GM10847 (cell line): Measurements from ENCODE around the gene E2F2.

Experiments
- POLR2A ChIP-seq: IDR thresholded peaks from 2 replicates; pipeline ENCODE4 v1.6.1; 2011; ENCODE audit not compliant: insufficient read length; ENCODE audit errors: extremely low read depth

Gene E2F2

GRCh38 chr1:23484253-23485001, 46.6 kb downstream of the E2F2 start:
- TF ChIP-seq POLR2A = no peak

- TF ChIP-seq POLR2A = no peak
Observed at GRCh38 chr1:23483321-23484252, 47.4 kb downstream of the E2F2 start, which contains the start of gene ASAP3. Gene ASAP3 (minus strand): TSS chr1:23484179. CDS start chr1:23484133, 46 bp downstream.

GRCh38 chr1:23481904-23482303, 49.1 kb downstream of the E2F2 start:
- TF ChIP-seq POLR2A = no peak

- TF ChIP-seq POLR2A = no peak
Observed at GRCh38 chr1:23481026-23481597, 49.9 kb downstream of the E2F2 start.

DNA sequence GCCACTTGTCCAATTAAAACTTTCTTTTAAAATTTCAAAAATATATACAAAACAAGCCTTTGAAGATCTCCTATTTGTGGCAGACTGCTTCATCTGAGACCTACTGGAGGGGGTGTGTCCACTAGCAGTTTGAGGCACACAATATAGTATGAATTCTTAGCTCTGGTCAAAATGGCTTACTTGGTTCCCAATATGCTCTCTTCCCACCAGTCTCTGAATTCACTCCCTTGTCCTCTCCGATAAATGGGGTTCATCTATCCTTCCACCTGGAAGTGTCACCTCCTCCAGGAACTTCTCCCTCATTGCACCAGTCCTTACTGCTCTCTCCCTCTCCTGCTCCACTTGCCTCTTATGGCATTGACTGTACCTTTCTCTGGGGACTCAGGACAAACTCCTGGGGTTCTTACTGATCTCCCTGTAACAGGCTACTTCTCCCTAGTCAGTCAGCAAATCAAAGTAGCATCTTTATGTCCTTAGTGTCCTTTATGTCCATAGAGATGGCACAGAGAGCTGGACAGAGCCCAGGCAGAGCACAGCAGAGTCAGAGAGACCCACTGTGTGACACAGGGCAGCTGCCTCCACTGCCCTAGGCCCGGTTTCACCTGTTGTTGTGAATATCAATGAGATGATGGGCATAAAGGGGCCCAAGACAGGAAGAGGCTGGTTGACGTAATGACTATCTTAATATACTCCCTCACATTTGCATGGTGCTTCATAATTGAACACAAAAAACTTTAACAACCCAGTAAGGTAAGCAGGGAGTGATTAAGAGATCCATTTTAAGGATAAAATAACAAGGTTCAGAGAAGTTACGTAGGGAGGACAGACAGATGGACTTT, 50.6 kb downstream of the E2F2 start:
- no peak for TF ChIP-seq POLR2A

GRCh38 chr1:23479666-23479941, 51.4 kb downstream of the E2F2 start:
- no peak for TF ChIP-seq POLR2A

GRCh38 chr1:23478896-23479665, 52.0 kb downstream of the E2F2 start:
- TF ChIP-seq POLR2A = no peak

DNA sequence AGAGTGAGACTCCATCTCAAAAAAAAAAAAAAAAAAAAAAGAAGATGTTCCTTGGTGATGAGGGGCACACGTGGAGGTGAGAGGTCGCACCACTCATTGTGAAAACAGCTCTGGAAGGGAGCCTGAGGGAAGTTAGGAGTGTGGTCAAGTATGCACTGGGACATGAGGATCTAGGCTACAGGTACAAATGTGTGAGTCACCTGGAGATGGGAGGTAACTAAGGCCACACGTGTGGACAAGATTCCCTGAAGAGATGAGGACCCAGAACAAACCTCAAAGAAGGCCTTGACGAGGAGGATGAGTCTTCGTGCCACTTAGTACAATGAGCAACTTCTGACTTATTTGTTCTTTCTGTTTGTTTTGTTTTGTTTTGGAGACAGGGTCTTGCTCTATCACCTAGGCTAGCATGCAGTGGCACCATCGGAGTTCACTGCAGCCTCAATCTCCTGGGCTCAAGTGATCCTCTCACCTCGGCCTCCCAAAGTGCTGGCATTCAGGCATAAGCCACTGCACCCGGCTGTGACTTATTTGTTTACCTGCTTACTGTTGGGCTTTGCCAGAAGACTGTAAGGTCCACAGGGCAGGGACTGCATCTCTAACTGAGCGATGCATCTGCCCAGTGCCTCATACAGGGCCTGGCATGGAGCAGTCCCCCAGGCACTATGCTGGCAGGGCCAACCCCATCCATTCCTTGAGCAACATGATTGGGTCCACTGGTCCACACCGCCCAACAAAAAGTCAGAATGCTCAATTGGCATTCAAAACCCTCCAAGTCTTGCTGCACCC, 53.5 kb downstream of the E2F2 start:
- no peak for TF ChIP-seq POLR2A

DNA sequence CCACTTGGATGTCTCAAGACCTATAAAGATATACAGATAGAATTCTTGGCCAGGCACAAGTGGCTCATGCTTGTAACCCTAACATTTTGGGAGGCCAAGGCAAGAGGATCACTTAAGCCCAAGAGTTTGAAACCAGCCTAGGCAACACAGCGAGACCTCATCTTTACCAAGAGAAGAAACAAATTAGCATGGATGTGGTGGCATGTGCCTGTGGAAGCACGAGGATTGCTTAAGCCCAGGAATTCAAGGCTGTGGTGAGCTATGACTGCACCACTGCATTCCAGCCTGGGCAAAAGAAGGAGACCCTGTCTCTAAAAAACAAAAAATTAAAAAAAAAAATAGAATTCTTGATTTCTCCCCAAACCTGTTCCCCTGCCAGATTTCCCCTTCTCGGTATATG, 55.4 kb downstream of the E2F2 start:
- no peak for TF ChIP-seq POLR2A

DNA sequence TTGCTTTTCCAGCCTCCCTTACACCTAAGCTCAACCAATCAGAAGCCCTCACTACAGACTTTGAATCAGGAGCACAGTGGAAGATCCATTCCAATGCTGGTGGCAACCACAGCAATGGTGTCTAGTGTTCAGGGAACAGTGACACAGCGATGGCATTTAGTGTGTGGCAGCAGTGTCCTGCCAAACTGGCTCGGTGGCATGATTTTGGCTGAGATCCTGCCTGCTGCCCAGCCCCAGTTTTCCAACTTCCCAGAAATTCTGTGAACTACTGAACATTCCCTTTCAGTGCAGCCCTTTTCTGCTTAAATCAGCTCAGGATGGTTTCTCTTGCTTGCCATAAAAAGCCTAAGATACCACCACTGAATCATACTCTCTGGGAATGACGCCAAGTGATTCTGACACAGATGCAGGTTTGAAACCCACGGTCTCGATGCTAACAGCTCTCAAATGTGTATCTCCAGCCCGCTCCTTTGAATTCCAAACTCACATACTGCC, 55.9 kb downstream of the E2F2 start:
- TF ChIP-seq POLR2A = no peak

DNA sequence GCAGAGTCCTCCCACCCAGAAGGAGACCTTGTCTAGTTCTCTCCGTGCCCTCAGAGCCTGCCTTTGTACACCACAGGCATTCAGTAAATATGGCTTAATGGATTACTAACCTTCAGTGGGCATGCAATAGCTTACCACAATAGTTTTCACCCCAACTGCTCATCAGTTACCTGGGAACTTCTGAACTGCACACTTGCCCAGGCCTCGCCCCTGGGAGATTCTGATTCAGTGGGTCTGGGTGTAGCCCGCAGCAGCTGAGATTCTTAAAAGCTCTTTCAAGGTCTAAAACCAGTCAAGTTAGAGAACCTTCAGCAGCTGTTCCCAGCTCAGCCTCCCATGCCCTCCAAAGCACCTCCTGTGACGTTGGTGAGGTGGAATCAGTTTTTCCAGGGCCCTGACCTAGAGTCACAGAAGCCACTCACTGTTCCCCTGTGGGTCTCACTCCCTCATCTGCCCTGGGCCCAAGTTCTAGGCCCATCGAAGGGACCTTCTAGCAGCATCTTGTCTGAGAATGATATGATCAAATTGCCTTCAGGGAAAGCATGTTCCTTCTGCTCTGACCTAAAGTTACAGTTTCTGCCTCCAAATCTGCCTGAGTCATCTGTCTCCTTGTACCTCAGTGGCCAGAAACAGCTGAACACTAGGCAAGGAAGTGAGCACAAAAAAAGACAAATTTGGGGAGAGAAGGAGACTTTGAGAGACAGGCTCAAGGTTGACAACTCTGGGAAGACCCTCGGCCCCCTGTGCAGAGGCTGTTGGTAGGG, 57.8 kb downstream of the E2F2 start:
- TF ChIP-seq POLR2A = no peak

GRCh38 chr1:23472351-23473036, 58.5 kb downstream of the E2F2 start:
- TF ChIP-seq POLR2A = no peak
